OCI-LY1 (cell line): ENCODE data around the gene CFAP73.

ENCODE experiments used
- H2AFZ ChIP-seq: fragments of 200-600 bp; sonication (generic), shearing (Covaris generic); 2 replicates; pipeline ENCODE4 v1.6.0; 2014; ENCODE audit warnings: antibody characterized with exemption, mild to moderate bottlenecking, low read length
- H3F3A ChIP-seq: fragments of 200-600 bp; sonication (generic), shearing (Covaris generic); 2 replicates; pipeline ENCODE4 v1.6.0; 2014; ENCODE audit warnings: mild to moderate bottlenecking, antibody characterized with exemption, low read length, moderate library complexity; ENCODE audit not compliant: insufficient read depth
- H3K27ac ChIP-seq: fragments of 200-600 bp; sonication (generic); 2 replicates; pipeline ENCODE4 v1.5.1; 2014; ENCODE audit warnings: low read length, mixed run types, mild to moderate bottlenecking, low read depth; ENCODE audit not compliant: poor library complexity, severe bottlenecking
- H3K27me3 ChIP-seq: fragments of 200-600 bp; sonication (generic); 2 replicates; pipeline ENCODE4 v1.6.0; 2014; ENCODE audit warnings: antibody characterized with exemption, mild to moderate bottlenecking, low read length, moderate library complexity; ENCODE audit not compliant: insufficient read depth
- H3K36me3 ChIP-seq: fragments of 200-600 bp; sonication (generic); 2 replicates; pipeline ENCODE4 v1.6.1; 2014; ENCODE audit warnings: mild to moderate bottlenecking, antibody characterized with exemption, low read length, moderate library complexity, mixed read lengths; ENCODE audit not compliant: insufficient read depth
- H3K4me1 ChIP-seq: fragments of 200-600 bp; sonication (generic); 2 replicates; pipeline ENCODE4 v1.5.1; 2014; ENCODE audit warnings: mild to moderate bottlenecking, low read length, moderate library complexity; ENCODE audit not compliant: insufficient read depth, severe bottlenecking
- H3K4me2 ChIP-seq: fragments of 200-600 bp; sonication (generic), shearing (Covaris generic); 2 replicates; pipeline ENCODE4 v1.6.1; 2014; ENCODE audit warnings: low read length
- H3K4me3 ChIP-seq: fragments of 200-600 bp; sonication (generic); 2 replicates; pipeline ENCODE4 v1.5.1; 2014; ENCODE audit warnings: low read length, low read depth, mild to moderate bottlenecking, mixed read lengths; ENCODE audit not compliant: poor library complexity, severe bottlenecking
- H3K79me2 ChIP-seq: fragments of 200-600 bp; shearing (Covaris generic); 2 replicates; pipeline ENCODE4 v1.6.1; 2016; ENCODE audit warnings: mixed run types, low read length, mixed read lengths; ENCODE audit not compliant: insufficient read depth
- H3K9ac ChIP-seq: fragments of 200-600 bp; sonication (generic), shearing (Covaris generic); 2 replicates; pipeline ENCODE4 v1.6.1; 2014; ENCODE audit warnings: mild to moderate bottlenecking, low read length, mixed read lengths
- H3K9me2 ChIP-seq: fragments of 200-600 bp; sonication (generic), shearing (Covaris generic); 2 replicates; pipeline ENCODE4 v1.6.1; 2014; ENCODE audit warnings: low read depth, mild to moderate bottlenecking, low read length, mixed read lengths
- H3K9me3 ChIP-seq: fragments of 200-600 bp; shearing (Covaris generic); 2 replicates; pipeline ENCODE4 v1.6.1; 2014; ENCODE audit warnings: low read length, mixed read lengths
- H4K20me1 ChIP-seq: fragments of 200-600 bp; sonication (generic), shearing (Covaris generic); 2 replicates; pipeline ENCODE4 v1.6.0; 2016; ENCODE audit warnings: mild to moderate bottlenecking, low read length; ENCODE audit not compliant: insufficient read depth
- CTCF ChIP-seq: fragments of 200-600 bp; sonication (generic), shearing (Covaris generic); IDR thresholded peaks from 2 replicates; pipeline ENCODE4 v1.5.1; 2017; ENCODE audit warnings: mild to moderate bottlenecking, antibody characterized with exemption, low read length, moderate library complexity, mixed read lengths
- EZH2 ChIP-seq: fragments of 200-600 bp; sonication (generic), shearing (Covaris generic); IDR thresholded peaks from 2 replicates; pipeline ENCODE4 v1.8.0; 2017; ENCODE audit warnings: borderline replicate concordance, mixed run types, mild to moderate bottlenecking, antibody characterized with exemption, low read length, moderate library complexity, mixed read lengths

CFAP73 gene

GRCh38 chr12:113130457-113131135 is 18.9 kb upstream of the CFAP73 start:
- H3K27ac ChIP-seq: peak overlapping the region; percentile 78
- TF ChIP-seq EZH2 (no peak), CTCF (peak; percentile 65)
- peak overlapping the region; percentile 41 for H3K4me3 ChIP-seq
- no peak overlapping the region for H2AFZ ChIP-seq
- no peaks in the 10 kb centered on the region for H3K27me3 ChIP-seq
- H3K9ac ChIP-seq: peak overlapping the region; percentile 35; the same call in 1 of the 2 replicates
- peaks cover 68% of the 10 kb centered on the region for H3K36me3 ChIP-seq
- peak overlapping the region; percentile 55 for H3K4me2 ChIP-seq
- H3F3A ChIP-seq: no peaks in the 10 kb centered on the region
- H3K4me1 ChIP-seq: peaks cover 67% of the 10 kb centered on the region
- no peaks in the 10 kb centered on the region for H3K9me3 ChIP-seq
- no peaks in the 10 kb centered on the region for H3K9me2 ChIP-seq
- H4K20me1 ChIP-seq: no peaks in the 10 kb centered on the region
- H3K79me2 ChIP-seq: peaks cover 43% of the 10 kb centered on the region

- H3K4me3 ChIP-seq: peak overlapping the region; percentile 14
- H4K20me1 ChIP-seq: no peaks in the 10 kb centered on the region
Measured at GRCh38 chr12:113131556-113131955, 18.0 kb upstream of the CFAP73 start.

GRCh38 chr12:113133036-113133435 is 16.5 kb upstream of the CFAP73 start:
- Histone ChIP-seq H3K4me3 (peak overlapping the region; percentile 93), H4K20me1 (no peaks in the 10 kb centered on the region), H2AFZ (no peak overlapping the region), H3K27me3 (no peaks in the 10 kb centered on the region), H3K4me2 (peak overlapping the region; percentile 94), H3K36me3 (peaks cover 46% of the 10 kb centered on the region; the same call in 1 of the 2 replicates), H3K4me1 (peaks cover 79% of the 10 kb centered on the region), H3K27ac (no peak overlapping the region), H3F3A (no peaks in the 10 kb centered on the region), H3K9me3 (no peaks in the 10 kb centered on the region), H3K9me2 (no peaks in the 10 kb centered on the region), H3K79me2 (peaks cover 43% of the 10 kb centered on the region), H3K9ac (peak overlapping the region; percentile 95; the same call in 1 of the 2 replicates)
- no peak for TF ChIP-seq EZH2
- no peak for TF ChIP-seq CTCF

More at GRCh38 chr12:113131556-113131955, 18.0 kb upstream of the CFAP73 start:
- Histone ChIP-seq H3K9ac (no peak overlapping the region), H3K9me3 (no peaks in the 10 kb centered on the region), H3K9me2 (no peaks in the 10 kb centered on the region), H2AFZ (no peak overlapping the region), H3K4me1 (peaks cover 75% of the 10 kb centered on the region), H3K27me3 (no peaks in the 10 kb centered on the region), H3K36me3 (peaks cover 60% of the 10 kb centered on the region), H3K79me2 (peaks cover 43% of the 10 kb centered on the region), H3K27ac (peak overlapping the region; percentile 78), H3K4me2 (peak overlapping the region; percentile 33; the same call in 1 of the 2 replicates), H3F3A (no peaks in the 10 kb centered on the region)
- no peak for TF ChIP-seq CTCF
- TF ChIP-seq EZH2: no peak
